ENCODE measurements around the gene MSRB3. TPM values are rescaled to one million over a fixed set of nuclear protein-coding genes. Genes with fewer than 3 reads are reported as not detected.
"Not testable (repeated sequence)": the region's sequence is repeated elsewhere in the genome, so short reads cannot be mapped to it uniquely, and the experiment has no call there.

Gene MSRB3
- total RNA-seq, 1 donor, result 55.1 TPM

- peak; percentile 72 for DNase-seq (ENCODE audit: low read depth)
- no peak overlapping the region for H3K4me3 ChIP-seq (ENCODE audit: low read depth, low read length)
- no peak for TF ChIP-seq CTCF (IDR thresholded peaks at IDR 0.05; ENCODE audit: insufficient read depth, low read length)
Measured at GRCh38 chr12:65308601-65309071, 30.2 kb downstream of the MSRB3 start.

GRCh38 chr12:65311260-65311659 is 32.8 kb downstream of the MSRB3 start:
- no peak overlapping the region for H3K4me3 ChIP-seq (ENCODE audit: low read depth, low read length)
- no peak for TF ChIP-seq CTCF (IDR thresholded peaks at IDR 0.05; ENCODE audit: insufficient read depth, low read length)
- no peak for DNase-seq (ENCODE audit: low read depth)

DNA sequence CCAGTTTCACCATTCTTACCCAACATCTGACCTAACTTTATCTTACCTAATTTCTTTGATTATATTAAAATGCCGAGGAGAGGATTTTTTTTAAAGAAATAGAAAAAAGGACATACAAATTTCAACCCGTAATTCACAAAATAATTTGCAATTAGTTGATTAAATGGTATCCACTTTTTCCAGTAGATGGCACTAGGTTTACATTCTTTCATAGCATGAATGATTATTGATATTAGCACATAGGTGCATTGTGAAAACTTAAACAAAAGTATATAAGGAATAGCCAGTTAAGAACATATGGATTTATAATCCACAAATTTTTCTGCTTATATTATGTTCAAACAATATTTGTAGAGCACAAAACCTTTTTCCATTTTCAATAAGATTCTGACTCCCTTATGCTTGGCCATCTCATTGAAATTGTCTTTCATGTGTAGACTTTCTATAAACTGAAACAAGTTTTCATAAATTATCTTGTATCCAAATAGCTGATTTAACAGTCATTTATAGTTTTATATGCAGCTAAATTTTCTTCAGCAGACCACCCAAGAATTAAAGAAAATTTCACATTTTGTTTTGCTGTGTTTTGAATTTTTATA is 35.3 kb downstream of the MSRB3 start:
- H3K4me3 ChIP-seq (ENCODE audit: low read depth, low read length), result no peak overlapping the region
- DNase-seq (ENCODE audit: low read depth), result peak; percentile 60
- TF ChIP-seq CTCF (IDR thresholded peaks at IDR 0.05; ENCODE audit: insufficient read depth, low read length), result peak; percentile 45

DNA sequence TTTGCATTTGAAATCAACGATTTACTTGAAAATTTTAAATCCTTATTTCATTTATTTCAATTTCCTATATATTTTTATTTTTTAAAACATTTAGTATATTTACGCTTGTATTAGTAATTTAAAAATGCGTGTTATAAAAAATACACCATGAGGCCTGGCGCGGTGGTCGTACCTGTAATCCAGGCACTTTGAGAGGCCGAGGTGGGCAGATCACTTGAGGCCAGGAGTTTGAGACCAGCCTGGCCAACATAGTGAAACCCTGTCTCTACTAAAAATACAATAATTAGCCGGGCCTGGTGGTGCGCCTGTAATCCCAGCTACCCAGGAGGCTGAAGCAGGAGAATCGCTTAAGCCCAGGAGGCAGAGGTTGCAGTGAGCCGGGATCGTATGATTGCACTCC is 36.8 kb downstream of the MSRB3 start:
- DNase-seq (ENCODE audit: low read depth); H3K4me3 ChIP-seq (ENCODE audit: low read depth, low read length): not testable (repeated sequence)

DNA sequence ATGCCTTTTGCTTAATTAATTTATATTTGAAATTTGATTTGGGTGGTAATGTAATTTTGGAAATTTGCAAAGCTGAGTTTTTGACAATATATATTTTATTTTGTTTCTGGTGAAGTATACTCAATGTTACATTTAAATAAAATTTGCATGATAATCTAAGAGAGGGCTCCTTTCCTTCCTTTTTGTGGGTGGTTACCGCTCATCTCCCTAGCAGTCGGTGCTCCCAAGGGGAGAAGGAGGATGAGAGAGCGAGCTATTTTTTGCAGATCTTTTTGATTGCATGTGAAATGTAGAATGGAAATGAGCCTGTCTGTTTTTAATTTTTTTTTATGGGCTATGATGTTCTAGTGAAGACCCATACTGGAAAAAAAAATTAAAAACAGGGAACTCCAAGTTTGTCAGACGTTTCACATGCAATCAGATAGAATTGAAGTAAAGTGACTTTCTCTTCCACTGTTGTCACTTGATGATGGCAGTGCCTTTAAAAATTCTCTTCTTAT is 39.8 kb downstream of the MSRB3 start:
- TF ChIP-seq CTCF (IDR thresholded peaks at IDR 0.05; ENCODE audit: insufficient read depth, low read length), result no peak
- no peak for DNase-seq (ENCODE audit: low read depth)
- H3K4me3 ChIP-seq (ENCODE audit: low read depth, low read length), result no peak overlapping the region

GRCh38 chr12:65319688-65320200 is 41.3 kb downstream of the MSRB3 start:
- no peak for DNase-seq (ENCODE audit: low read depth)
- no peak for TF ChIP-seq CTCF (IDR thresholded peaks at IDR 0.05; ENCODE audit: insufficient read depth, low read length)
- H3K4me3 ChIP-seq (ENCODE audit: low read depth, low read length), result no peak overlapping the region

- no peak for DNase-seq (ENCODE audit: low read depth)
- no peak for TF ChIP-seq CTCF (IDR thresholded peaks at IDR 0.05; ENCODE audit: insufficient read depth, low read length)
- no peak overlapping the region for H3K4me3 ChIP-seq (ENCODE audit: low read depth, low read length)
Measured at GRCh38 chr12:65323070-65323469, 44.6 kb downstream of the MSRB3 start.
